HepG2 (cell line): ENCODE results near the gene TRMT1. TPM values are rescaled to one million over a fixed set of nuclear protein-coding genes. Genes with fewer than 3 reads are reported as not detected.

Experiments used
- BCLAF1 ChIP-seq: fragments of 450-650 bp; IDR thresholded peaks from 2 replicates; pipeline ENCODE4 v1.6.1; 2017; ENCODE audit warnings: mild to moderate bottlenecking
- CHD2 ChIP-seq: IDR thresholded peaks from 2 replicates; pipeline ENCODE4 v1.6.1; 2011; ENCODE audit warnings: low read depth, low read length, improper control_type of control experiment
- ISX ChIP-seq: sonication (generic); formaldehyde crosslinking; conservative IDR thresholded peaks from 2 replicates; pipeline ENCODE4 v1.5.0; 2020; ENCODE audit warnings: missing genetic modification reagents
- KAT2B ChIP-seq: fragments of 150-350 bp; IDR thresholded peaks from 2 replicates; pipeline ENCODE4 v1.6.1; 2014; ENCODE audit warnings: low read depth, low read length, borderline replicate concordance
- KDM6A ChIP-seq: IDR thresholded peaks from 2 replicates; pipeline ENCODE4 v1.6.1; 2016; ENCODE audit warnings: low read depth
- MBD4 ChIP-seq: IDR thresholded peaks from 2 replicates; pipeline ENCODE4 v1.6.1; 2012; ENCODE audit warnings: low read length, inconsistent platforms, borderline replicate concordance
- MZF1 ChIP-seq: sonication (generic); formaldehyde crosslinking; IDR thresholded peaks from 2 replicates; pipeline ENCODE4 v1.8.1; 2023; ENCODE audit warnings: mild to moderate bottlenecking, missing genetic modification reagents, borderline replicate concordance
- NFE2L1 ChIP-seq: sonication (generic); formaldehyde crosslinking; IDR thresholded peaks from 2 replicates; pipeline ENCODE4 v1.4.0; 2020; ENCODE audit warnings: missing genetic modification reagents, mild to moderate bottlenecking, borderline replicate concordance
- NFIB ChIP-seq: sonication (generic); formaldehyde crosslinking; IDR thresholded peaks from 2 replicates; pipeline ENCODE4 v1.9.0; 2021; ENCODE audit warnings: missing genetic modification reagents, mild to moderate bottlenecking, borderline replicate concordance
- ONECUT2 ChIP-seq: sonication (generic); formaldehyde crosslinking; IDR thresholded peaks from 2 replicates; pipeline ENCODE4 v1.4.0; 2020; ENCODE audit warnings: missing genetic modification reagents
- POLR2AphosphoS5 ChIP-seq: IDR thresholded peaks from 2 replicates; pipeline ENCODE4 v1.6.1; 2012; ENCODE audit warnings: low read depth, low read length
- RXRB ChIP-seq: IDR thresholded peaks from 2 replicates; pipeline ENCODE4 v1.6.1; 2016; ENCODE audit warnings: borderline replicate concordance, missing genetic modification reagents, missing compliant biosample characterization
- SMC3 ChIP-seq: IDR thresholded peaks from 2 replicates; pipeline ENCODE4 v1.6.1; 2011; ENCODE audit warnings: low read length, improper control_type of control experiment
- TEAD2 ChIP-seq: sonication (generic); formaldehyde crosslinking; IDR thresholded peaks from 2 replicates; pipeline ENCODE4 v1.9.0; 2021; ENCODE audit warnings: missing genetic modification reagents
- TP53 ChIP-seq: sonication (generic); formaldehyde crosslinking; conservative IDR thresholded peaks from 2 replicates; pipeline ENCODE4 v1.4.0; 2020; ENCODE audit warnings: missing genetic modification reagents
- ZNF34 ChIP-seq: sonication (generic); formaldehyde crosslinking; IDR thresholded peaks from 2 replicates; pipeline ENCODE4 v1.4.0; 2020; ENCODE audit warnings: mild to moderate bottlenecking, missing genetic modification reagents, borderline replicate concordance
- ZNF451 ChIP-seq: sonication (generic); formaldehyde crosslinking; IDR thresholded peaks from 2 replicates; pipeline ENCODE4 v1.5.0; 2020; ENCODE audit warnings: mild to moderate bottlenecking, missing genetic modification reagents
- ZNF589 ChIP-seq: sonication (generic); formaldehyde crosslinking; conservative IDR thresholded peaks from 2 replicates; pipeline ENCODE4 v1.8.0; 2022; ENCODE audit warnings: mild to moderate bottlenecking, moderate library complexity, missing genetic modification reagents
- ZNF607 ChIP-seq: sonication (generic); formaldehyde crosslinking; IDR thresholded peaks from 2 replicates; pipeline ENCODE4 v1.5.1; 2020; ENCODE audit warnings: missing genetic modification reagents, mild to moderate bottlenecking, borderline replicate concordance
- ZNF792 ChIP-seq: IDR thresholded peaks from 2 replicates; pipeline ENCODE4 v1.6.1; 2016
- polyA plus RNA-seq, 8 experiments: library from polyadenylated mRNA; depleted of rRNA in 3 of 8; stranded (reverse) in 7 of 8; unstranded in 1 of 8; fragments of >200 nt; fragmentation: Illumina TruSeq in 4 of 8; extraction: Trizol in 4 of 8; gene quantifications; 2 replicates each; pipeline versions ENCODE4 v1.2.1 to v1.2.3, GENCODE V29; 2011 to 2016; ENCODE audit warnings: low read depth in 4 of 8, missing spikeins in 1 of 8, mixed read lengths in 1 of 8; ENCODE audit not compliant: insufficient read depth in 1 of 8
- total RNA-seq, 5 experiments: library from RNA; depleted of rRNA; stranded (reverse); fragments of >200 nt; fragmentation: Illumina TruSeq; extraction: Trizol; gene quantifications; 2 replicates each; pipeline ENCODE4 v1.2.3, GENCODE V29; 2016; ENCODE audit warnings: low read depth in 1 of 5
- TF ChIP-seq, protein P1 (sequence below): sonication (generic); formaldehyde crosslinking; IDR thresholded peaks from 2 replicates; pipeline ENCODE4 v1.8.1; 2023; ENCODE audit warnings: missing genetic modification reagents, inconsistent platforms, borderline replicate concordance
- TF ChIP-seq, protein P2 (sequence below), 2 experiments: IDR thresholded peaks; 2 replicates each; pipeline ENCODE4 v1.6.1; 2011 to 2012; ENCODE audit warnings: low read length in 2 of 2, borderline replicate concordance in 1 of 2, low read depth in 1 of 2, mild to moderate bottlenecking in 1 of 2, moderate library complexity in 1 of 2
- TF ChIP-seq, protein P3 (sequence below): IDR thresholded peaks from 2 replicates; pipeline ENCODE4 v1.6.1; 2016; ENCODE audit warnings: low read depth, control low read depth

TRMT1 gene
- total and polyA plus RNA-seq, 2 of the 13 experiments (the other 11 are each of a cell fraction or from before 2014, with no cell fraction given), result 35.5 to 44.1 TPM

- no peak for TF ChIP-seq BCLAF1
- TF ChIP-seq ISX (CRISPR knock-in tag), result no peak
- no peak for TF ChIP-seq ONECUT2 (CRISPR knock-in tag)
- TF ChIP-seq, protein P1, sequence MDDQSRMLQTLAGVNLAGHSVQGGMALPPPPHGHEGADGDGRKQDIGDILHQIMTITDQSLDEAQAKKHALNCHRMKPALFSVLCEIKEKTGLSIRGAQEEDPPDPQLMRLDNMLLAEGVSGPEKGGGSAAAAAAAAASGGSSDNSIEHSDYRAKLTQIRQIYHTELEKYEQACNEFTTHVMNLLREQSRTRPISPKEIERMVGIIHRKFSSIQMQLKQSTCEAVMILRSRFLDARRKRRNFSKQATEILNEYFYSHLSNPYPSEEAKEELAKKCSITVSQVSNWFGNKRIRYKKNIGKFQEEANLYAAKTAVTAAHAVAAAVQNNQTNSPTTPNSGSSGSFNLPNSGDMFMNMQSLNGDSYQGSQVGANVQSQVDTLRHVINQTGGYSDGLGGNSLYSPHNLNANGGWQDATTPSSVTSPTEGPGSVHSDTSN (CRISPR knock-in tag), result no peak
- TF ChIP-seq MZF1 (CRISPR knock-in tag), result no peak
- no peak for TF ChIP-seq SMC3
- no peak for TF ChIP-seq TP53
- TF ChIP-seq, protein P2, sequence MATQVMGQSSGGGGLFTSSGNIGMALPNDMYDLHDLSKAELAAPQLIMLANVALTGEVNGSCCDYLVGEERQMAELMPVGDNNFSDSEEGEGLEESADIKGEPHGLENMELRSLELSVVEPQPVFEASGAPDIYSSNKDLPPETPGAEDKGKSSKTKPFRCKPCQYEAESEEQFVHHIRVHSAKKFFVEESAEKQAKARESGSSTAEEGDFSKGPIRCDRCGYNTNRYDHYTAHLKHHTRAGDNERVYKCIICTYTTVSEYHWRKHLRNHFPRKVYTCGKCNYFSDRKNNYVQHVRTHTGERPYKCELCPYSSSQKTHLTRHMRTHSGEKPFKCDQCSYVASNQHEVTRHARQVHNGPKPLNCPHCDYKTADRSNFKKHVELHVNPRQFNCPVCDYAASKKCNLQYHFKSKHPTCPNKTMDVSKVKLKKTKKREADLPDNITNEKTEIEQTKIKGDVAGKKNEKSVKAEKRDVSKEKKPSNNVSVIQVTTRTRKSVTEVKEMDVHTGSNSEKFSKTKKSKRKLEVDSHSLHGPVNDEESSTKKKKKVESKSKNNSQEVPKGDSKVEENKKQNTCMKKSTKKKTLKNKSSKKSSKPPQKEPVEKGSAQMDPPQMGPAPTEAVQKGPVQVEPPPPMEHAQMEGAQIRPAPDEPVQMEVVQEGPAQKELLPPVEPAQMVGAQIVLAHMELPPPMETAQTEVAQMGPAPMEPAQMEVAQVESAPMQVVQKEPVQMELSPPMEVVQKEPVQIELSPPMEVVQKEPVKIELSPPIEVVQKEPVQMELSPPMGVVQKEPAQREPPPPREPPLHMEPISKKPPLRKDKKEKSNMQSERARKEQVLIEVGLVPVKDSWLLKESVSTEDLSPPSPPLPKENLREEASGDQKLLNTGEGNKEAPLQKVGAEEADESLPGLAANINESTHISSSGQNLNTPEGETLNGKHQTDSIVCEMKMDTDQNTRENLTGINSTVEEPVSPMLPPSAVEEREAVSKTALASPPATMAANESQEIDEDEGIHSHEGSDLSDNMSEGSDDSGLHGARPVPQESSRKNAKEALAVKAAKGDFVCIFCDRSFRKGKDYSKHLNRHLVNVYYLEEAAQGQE (IDR thresholded peaks at IDR 0.05; ENCODE audit: borderline replicate concordance in 1 of 2, low read depth in 1 of 2, low read length in 2 of 2), result no peak
- no peak for TF ChIP-seq POLR2AphosphoS5
- TF ChIP-seq KDM6A (CRISPR knock-in tag), result no peak
- TF ChIP-seq TEAD2 (CRISPR knock-in tag), result no peak
- no peak for TF ChIP-seq MBD4
- 0 out of 2 replicates have a peak, but pooled peaks have one; percentile 10 for TF ChIP-seq ZNF792 (CRISPR knock-in tag)
- TF ChIP-seq RXRB (CRISPR knock-in tag), result no peak
- no peak for TF ChIP-seq KAT2B
- TF ChIP-seq CHD2, result no peak
- no peak for TF ChIP-seq NFIB (CRISPR knock-in tag)
- no peak for TF ChIP-seq ZNF34 (CRISPR knock-in tag)
- TF ChIP-seq ZNF607, result no peak
- no peak; the same call in 1 of the 2 replicates for TF ChIP-seq ZNF451
- no peak for TF ChIP-seq ZNF589 (CRISPR knock-in tag)
- TF ChIP-seq, protein P3, sequence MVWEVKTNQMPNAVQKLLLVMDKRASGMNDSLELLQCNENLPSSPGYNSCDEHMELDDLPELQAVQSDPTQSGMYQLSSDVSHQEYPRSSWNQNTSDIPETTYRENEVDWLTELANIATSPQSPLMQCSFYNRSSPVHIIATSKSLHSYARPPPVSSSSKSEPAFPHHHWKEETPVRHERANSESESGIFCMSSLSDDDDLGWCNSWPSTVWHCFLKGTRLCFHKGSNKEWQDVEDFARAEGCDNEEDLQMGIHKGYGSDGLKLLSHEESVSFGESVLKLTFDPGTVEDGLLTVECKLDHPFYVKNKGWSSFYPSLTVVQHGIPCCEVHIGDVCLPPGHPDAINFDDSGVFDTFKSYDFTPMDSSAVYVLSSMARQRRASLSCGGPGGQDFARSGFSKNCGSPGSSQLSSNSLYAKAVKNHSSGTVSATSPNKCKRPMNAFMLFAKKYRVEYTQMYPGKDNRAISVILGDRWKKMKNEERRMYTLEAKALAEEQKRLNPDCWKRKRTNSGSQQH (CRISPR knock-in tag), result peak; percentile 90
- TF ChIP-seq NFE2L1, result no peak
These were observed 1.4 kb upstream of the TRMT1 start, which contains the start of gene NACC1 (continued) for GRCh38 chr19:13117772-13118423.
